Measurements from ENCODE around the gene AHCTF1.

GRCh38 chr1:246893191-246893939 lies 38.4 kb downstream of the AHCTF1 start:
- TF ChIP-seq CTCF (IDR thresholded peaks at IDR 0.05; ENCODE audit: control extremely low read depth in 1 of 3, insufficient read depth in 1 of 3, low read depth in 1 of 3, low read length in 3 of 3) (no peak), RAD21 (IDR thresholded peaks at IDR 0.05 in 1 of 2, conservative IDR thresholded peaks at IDR 0.05 in 1 of 2; ENCODE audit: low read depth in 2 of 2, low read length in 2 of 2) (no peak), FOSL1 (IDR thresholded peaks at IDR 0.05; ENCODE audit: insufficient read depth, low read depth, low read length) (no peak), JUN (IDR thresholded peaks at IDR 0.05; ENCODE audit: low read depth, low read length) (no peak)
